Activated naive CD8-positive, alpha-beta T cell treated with anti-CD3 and anti-CD28 coated beads, Interleukin-2, amount 50 U/mL, for 16 hours (primary cell): Measurements from ENCODE around the gene ATP2C1.
"Not testable (repeated sequence)": the region's sequence is repeated elsewhere in the genome, so short reads cannot be mapped to it uniquely, and the experiment has no call there.

Source experiments
- DNase-seq: peaks from one replicate; pipeline ENCODE4 v3.0.0-alpha.2; 2020; ENCODE audit warnings: low read depth, low spot score

The ATP2C1 gene

GRCh38 chr3:130893376-130894129 is at the start of gene ATP2C1:
TSS of gene ATP2C1 (plus strand) at chr3:130894084. CDS start at chr3:130894770, 686 bp downstream.
- DNase-seq: peak; percentile 73

GRCh38 chr3:130844462-130844861 is 49.4 kb upstream of the ATP2C1 start:
- DNase-seq: no peak

GRCh38 chr3:130846181-130846580 is 47.7 kb upstream of the ATP2C1 start:
- no peak for DNase-seq

GRCh38 chr3:130849091-130849552 is 44.8 kb upstream of the ATP2C1 start:
- no peak for DNase-seq

- peak; percentile 30 for DNase-seq
These were observed 43.7 kb upstream of the ATP2C1 start for GRCh38 chr3:130850044-130850797.

- no peak for DNase-seq
These were observed 43.0 kb upstream of the ATP2C1 start for GRCh38 chr3:130850843-130851242.

- no peak for DNase-seq
These were observed 42.6 kb upstream of the ATP2C1 start for GRCh38 chr3:130851277-130851676.

GRCh38 chr3:130853581-130853980 is 40.3 kb upstream of the ATP2C1 start:
- DNase-seq: no peak

GRCh38 chr3:130854208-130854864 is 39.5 kb upstream of the ATP2C1 start:
- no peak for DNase-seq

GRCh38 chr3:130857336-130858026 is 36.4 kb upstream of the ATP2C1 start:
- DNase-seq: no peak

GRCh38 chr3:130862130-130862529 is 31.8 kb upstream of the ATP2C1 start:
- not testable (repeated sequence) for DNase-seq

- DNase-seq: no peak
These were observed 28.4 kb upstream of the ATP2C1 start for GRCh38 chr3:130865489-130865888.

GRCh38 chr3:130866327-130866726 is 27.6 kb upstream of the ATP2C1 start:
- DNase-seq: no peak

- DNase-seq: no peak
These were observed 23.5 kb upstream of the ATP2C1 start for GRCh38 chr3:130870423-130870822.

- no peak for DNase-seq
These were observed 17.3 kb upstream of the ATP2C1 start for GRCh38 chr3:130876594-130876993.

GRCh38 chr3:130878464-130878863 is 15.4 kb upstream of the ATP2C1 start:
- no peak for DNase-seq

- DNase-seq: no peak
These were observed 4.4 kb upstream of the ATP2C1 start for GRCh38 chr3:130889416-130889946.

- DNase-seq: peak; percentile 38
These were observed 1.0 kb upstream of the ATP2C1 start for GRCh38 chr3:130892759-130893375.

GRCh38 chr3:130894130-130894985 is 474 bp downstream of the ATP2C1 start:
- DNase-seq: no peak

GRCh38 chr3:130894986-130895280 is 1.0 kb downstream of the ATP2C1 start:
- DNase-seq: no peak
